Endothelial cell of umbilical vein (primary cell): ENCODE results near the gene AGR2. TPM values are rescaled to one million over a fixed set of nuclear protein-coding genes. Genes with fewer than 3 reads are reported as not detected.
A peak's percentile ranks its signal among the peaks of the same experiment; 100 is the strongest.

ENCODE experiments used
- BruUV-seq: library from RNA; stranded (reverse); fragments of 400-500 nt; replicated peaks from 2 replicates; lab custom pipeline; 2021; lab: Mats Ljungman, UMichigan
- CTCF ChIA-PET: fragments of 300-600, 350-600 bp; sonication (Branson Sonifier 250); formaldehyde crosslinking; loops from one replicate; lab custom pipeline; 2021; ENCODE audit warnings: antibody characterized with exemption, inconsistent platforms; lab: Charles Lee
- POLR2A ChIA-PET: fragments of 300-600, 350-600 bp; sonication (Branson Sonifier 250); formaldehyde crosslinking; loops from one replicate; lab custom pipeline; 2021; ENCODE audit warnings: antibody characterized with exemption, inconsistent platforms; lab: Charles Lee
- DNase-seq: peaks from one replicate; pipeline ENCODE4 v3.0.0-alpha.2; 2011; ENCODE audit warnings: low read depth, low spot score
- FAIRE-seq: peaks from 2 replicates; lab custom pipeline; 2011; peaks lifted over from hg19 to GRCh38; lab: Jason Lieb, UNC
- H2AFZ ChIP-seq: 2 replicates; pipeline ENCODE4 v1.6.0; 2012; ENCODE audit warnings: low read depth, low read length, control low read depth, inconsistent platforms
- H3K27ac ChIP-seq: 2 replicates; pipeline ENCODE4 v1.5.1; 2011; ENCODE audit warnings: low read depth, mild to moderate bottlenecking, control low read depth, low read length, moderate library complexity; ENCODE audit not compliant: insufficient read depth
- H3K27me3 ChIP-seq, 2 experiments: 2 replicates each; pipeline versions ENCODE4 v1.6.0 to v1.6.1; 2011; ENCODE audit warnings: low read length in 2 of 2, mixed read lengths in 1 of 2; ENCODE audit not compliant: control insufficient read depth in 2 of 2, insufficient read depth in 2 of 2
- H3K36me3 ChIP-seq, 2 experiments: 2 replicates in 1 of 2; 3 replicates in 1 of 2; pipeline ENCODE4 v1.5.1; 2011; ENCODE audit warnings: low read length in 2 of 2, mild to moderate bottlenecking in 1 of 2, moderate library complexity in 1 of 2; ENCODE audit not compliant: control insufficient read depth in 2 of 2, insufficient read depth in 2 of 2; ENCODE audit errors: extremely low read depth in 1 of 2
- H3K4me1 ChIP-seq: 3 replicates; pipeline ENCODE4 v1.5.1; 2011; ENCODE audit warnings: mild to moderate bottlenecking, low read length; ENCODE audit not compliant: control insufficient read depth, insufficient read depth; ENCODE audit errors: extremely low read depth
- H3K4me2 ChIP-seq: 2 replicates; pipeline ENCODE4 v1.6.1; 2011; ENCODE audit warnings: low read length, control low read depth, mixed read lengths; ENCODE audit not compliant: insufficient read depth
- H3K4me3 ChIP-seq, 3 experiments: fragments of 200-600 bp in 1 of 3; sonication (generic), shearing (Covaris generic) in 1 of 3; replicated peaks in 1 of 3; 2 replicates each; pipeline ENCODE4 v1.5.1; 2011 to 2016; ENCODE audit warnings: control low read depth in 3 of 3, low read length in 3 of 3, mild to moderate bottlenecking in 2 of 3, inconsistent platforms in 1 of 3, low read depth in 1 of 3, moderate library complexity in 1 of 3; ENCODE audit not compliant: insufficient read depth in 1 of 3
- H3K79me2 ChIP-seq: 2 replicates; pipeline ENCODE4 v1.6.0; 2012; ENCODE audit warnings: low read length, inconsistent platforms; ENCODE audit not compliant: control insufficient read depth, insufficient read depth
- H3K9ac ChIP-seq: replicated peaks from 2 replicates; pipeline ENCODE3; 2011; ENCODE audit warnings: low read length, control low read depth; ENCODE audit not compliant: insufficient read depth; ENCODE audit errors: extremely low read depth
- H3K9me1 ChIP-seq: replicated peaks from 3 replicates; pipeline ENCODE4 v1.6.0; 2011; ENCODE audit warnings: mild to moderate bottlenecking, low read length; ENCODE audit not compliant: control insufficient read depth, insufficient read depth; ENCODE audit errors: extremely low read depth
- H3K9me3 ChIP-seq: replicated peaks from 2 replicates; pipeline ENCODE4 v1.5.1; 2012; ENCODE audit warnings: low read length, inconsistent platforms; ENCODE audit not compliant: control insufficient read depth, insufficient read depth
- H4K20me1 ChIP-seq: replicated peaks from 2 replicates; pipeline ENCODE3; 2011; ENCODE audit warnings: mild to moderate bottlenecking, low read length; ENCODE audit not compliant: control insufficient read depth, insufficient read depth; ENCODE audit errors: extremely low read depth
- EZH2 ChIP-seq: IDR thresholded peaks from 2 replicates; pipeline ENCODE4 v1.6.1; 2012; ENCODE audit warnings: borderline replicate concordance, low read depth, mild to moderate bottlenecking, moderate library complexity, low read length, inconsistent platforms; ENCODE audit not compliant: severe bottlenecking
- FOS ChIP-seq: IDR thresholded peaks from 2 replicates; pipeline ENCODE4 v1.6.1; 2011; ENCODE audit warnings: mild to moderate bottlenecking, low read length, moderate library complexity, borderline replicate concordance; ENCODE audit not compliant: insufficient read depth
- GATA2 ChIP-seq: IDR thresholded peaks from 2 replicates; pipeline ENCODE4 v1.7.0; 2011; ENCODE audit warnings: low read depth, mild to moderate bottlenecking, moderate library complexity, mixed read lengths, low read length; ENCODE audit not compliant: insufficient read length, insufficient read depth
- JUN ChIP-seq: IDR thresholded peaks from 2 replicates; pipeline ENCODE4 v1.6.1; 2011; ENCODE audit warnings: borderline replicate concordance, low read depth; ENCODE audit not compliant: insufficient read length, insufficient read depth
- MAX ChIP-seq: IDR thresholded peaks from 2 replicates; pipeline ENCODE4 v1.6.1; 2011; ENCODE audit not compliant: insufficient read depth, insufficient read length
- MYC ChIP-seq: IDR thresholded peaks from one replicate; pipeline ENCODE4 v1.6.1; 2011; ENCODE audit warnings: mild to moderate bottlenecking, low read depth, low read length
- POLR2A ChIP-seq: IDR thresholded peaks from 2 replicates; pipeline ENCODE4 v1.6.1; 2012; ENCODE audit warnings: low read depth, mild to moderate bottlenecking, control low read depth, low read length
- POLR2AphosphoS5 ChIP-seq: IDR thresholded peaks from 2 replicates; pipeline ENCODE4 v1.6.1; 2012; ENCODE audit warnings: low read depth, mild to moderate bottlenecking, control low read depth, low read length, moderate library complexity; ENCODE audit not compliant: insufficient read depth
- dilution Hi-C: fragments of 300-500 bp; cut with MboI; formaldehyde crosslinking; loops from one replicate; pipeline ENCODE4 v1.15.0; 2019; ENCODE audit warnings: low sequenced_read_pairs; ENCODE audit not compliant: extremely low pct_ligation_motif_present
- intact Hi-C: fragments of 100-400 bp; cut with micrococcal nuclease; formaldehyde crosslinking; loops from one replicate; pipeline ENCODE4 v1.10.0; 2022
- polyA plus RNA-seq, 4 experiments: library from polyadenylated mRNA; depleted of rRNA in 3 of 4; stranded (reverse) in 3 of 4; unstranded in 1 of 4; fragments of >200 nt; gene quantifications; 2 replicates each; pipeline versions ENCODE4 v1.2.1 to v1.2.3, GENCODE V29; 2011 to 2012; ENCODE audit warnings: missing spikeins in 1 of 4
- total RNA-seq: library from RNA; stranded (reverse); gene quantifications from 2 replicates; pipeline ENCODE4 v1.2.3, GENCODE V29; 2021
- TF ChIP-seq, protein P1 (sequence below), 2 donors: IDR thresholded peaks; 1 replicate in 1 of 2; 2 replicates in 1 of 2; pipeline ENCODE4 v1.5.1; 2011; ENCODE audit warnings: low read length in 2 of 2, mild to moderate bottlenecking in 2 of 2, moderate library complexity in 2 of 2, control low read depth in 1 of 2, inconsistent platforms in 1 of 2, low read depth in 1 of 2; ENCODE audit not compliant: insufficient read depth in 1 of 2; ENCODE audit errors: extremely low read depth in 1 of 2

The AGR2 gene
- total and polyA plus RNA-seq, 2 donors (not counting 3 experiments of a cell fraction or from before 2014, with no cell fraction given), result not detected

GRCh38 chr7:16791071-16791470 lies 13.7 kb downstream of the AGR2 start:
- dilution Hi-C loops, result no loop called here
- H3K9me1 ChIP-seq, result no peaks in the 10 kb centered on the region
- H2AFZ ChIP-seq, result no peak overlapping the region
- H3K9me3 ChIP-seq, result no peaks in the 10 kb centered on the region
- no peaks in the 10 kb centered on the region for H3K36me3 ChIP-seq
- FAIRE-seq, result no peak
- H4K20me1 ChIP-seq, result no peaks in the 10 kb centered on the region
- H3K27me3 ChIP-seq, result peaks cover 0 to 11% of the 10 kb centered on the region in 2 experiments
- H3K4me3 ChIP-seq, result no peak overlapping the region
- ChIA-PET CTCF (no interaction called here), POLR2A (no interaction called here)
- peak; percentile 12 for DNase-seq
- intact Hi-C loops, result no loop called here
- H3K4me2 ChIP-seq, result no peak overlapping the region
- H3K79me2 ChIP-seq, result no peaks in the 10 kb centered on the region
- no peak overlapping the region for H3K9ac ChIP-seq
- H3K4me1 ChIP-seq, result no peaks in the 10 kb centered on the region
- BruUV-seq, result no TSS peak
- TF ChIP-seq POLR2AphosphoS5 (no peak), FOS (no peak), EZH2 (no peak), POLR2A (no peak), JUN (peak; percentile 4), GATA2 (no peak)
- TF ChIP-seq, protein P1, sequence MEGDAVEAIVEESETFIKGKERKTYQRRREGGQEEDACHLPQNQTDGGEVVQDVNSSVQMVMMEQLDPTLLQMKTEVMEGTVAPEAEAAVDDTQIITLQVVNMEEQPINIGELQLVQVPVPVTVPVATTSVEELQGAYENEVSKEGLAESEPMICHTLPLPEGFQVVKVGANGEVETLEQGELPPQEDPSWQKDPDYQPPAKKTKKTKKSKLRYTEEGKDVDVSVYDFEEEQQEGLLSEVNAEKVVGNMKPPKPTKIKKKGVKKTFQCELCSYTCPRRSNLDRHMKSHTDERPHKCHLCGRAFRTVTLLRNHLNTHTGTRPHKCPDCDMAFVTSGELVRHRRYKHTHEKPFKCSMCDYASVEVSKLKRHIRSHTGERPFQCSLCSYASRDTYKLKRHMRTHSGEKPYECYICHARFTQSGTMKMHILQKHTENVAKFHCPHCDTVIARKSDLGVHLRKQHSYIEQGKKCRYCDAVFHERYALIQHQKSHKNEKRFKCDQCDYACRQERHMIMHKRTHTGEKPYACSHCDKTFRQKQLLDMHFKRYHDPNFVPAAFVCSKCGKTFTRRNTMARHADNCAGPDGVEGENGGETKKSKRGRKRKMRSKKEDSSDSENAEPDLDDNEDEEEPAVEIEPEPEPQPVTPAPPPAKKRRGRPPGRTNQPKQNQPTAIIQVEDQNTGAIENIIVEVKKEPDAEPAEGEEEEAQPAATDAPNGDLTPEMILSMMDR (IDR thresholded peaks at IDR 0.05; ENCODE audit: extremely low read depth in 1 of 2, insufficient read depth in 1 of 2, low read depth in 1 of 2, low read length in 2 of 2), result no peak
- H3K27ac ChIP-seq, result no peak overlapping the region

DNA sequence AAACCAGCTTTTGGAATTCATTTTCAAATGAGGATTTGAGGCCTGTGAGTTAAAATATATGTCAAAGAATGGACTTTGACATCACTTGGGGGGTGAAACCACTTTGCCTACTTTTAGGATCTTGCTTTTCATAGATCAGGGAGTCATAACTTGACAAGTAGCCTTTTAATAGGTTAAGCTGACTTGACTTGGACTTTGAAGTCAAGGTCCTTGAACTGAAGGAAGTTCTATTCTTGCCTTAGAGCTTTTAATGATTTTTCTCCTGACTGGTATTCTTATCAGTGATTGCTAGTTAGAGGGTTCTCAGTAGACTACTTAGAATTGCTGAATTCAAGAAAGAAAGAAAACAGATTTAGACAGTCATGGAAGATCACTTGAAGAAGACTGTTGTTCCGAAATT lies 17.7 kb downstream of the AGR2 start:
- H3K4me3 ChIP-seq, result no peak overlapping the region
- DNase-seq, result no peak
- no peak overlapping the region for H2AFZ ChIP-seq
- no TSS peak for BruUV-seq
- TF ChIP-seq POLR2A (no peak), MYC (no peak), JUN (no peak), FOS (no peak), EZH2 (no peak), MAX (no peak), POLR2AphosphoS5 (no peak), GATA2 (no peak)
- TF ChIP-seq, protein P1 (IDR thresholded peaks at IDR 0.05; ENCODE audit: extremely low read depth in 1 of 2, insufficient read depth in 1 of 2, low read depth in 1 of 2, low read length in 2 of 2), result no peak
- no peaks in the 10 kb centered on the region for H3K79me2 ChIP-seq
- H4K20me1 ChIP-seq, result no peaks in the 10 kb centered on the region
- H3K36me3 ChIP-seq, result no peaks in the 10 kb centered on the region
- no peak for FAIRE-seq
- ChIA-PET CTCF (interaction anchor here (1.5 kb wide), 1 partner anchor 14 kb away, joined by 7 read pairs; no protein-coding TSS in a partner anchor), POLR2A (no interaction called here)
- no peak overlapping the region for H3K27ac ChIP-seq
- dilution Hi-C loops, result no loop called here
- no peaks in the 10 kb centered on the region for H3K9me1 ChIP-seq
- no peaks in the 10 kb centered on the region for H3K4me1 ChIP-seq
- no peak overlapping the region for H3K9ac ChIP-seq
- no peaks in the 10 kb centered on the region for H3K27me3 ChIP-seq
- no peaks in the 10 kb centered on the region for H3K9me3 ChIP-seq
- no peak overlapping the region for H3K4me2 ChIP-seq
- intact Hi-C loops, result no loop called here
